COLO829 (cell line): Measurements from ENCODE around the gene MIS18A.

Experiments used
- DNase-seq: peaks from one replicate; pipeline ENCODE4 v3.0.0; 2012; ENCODE audit warnings: low spot score

The MIS18A gene

GRCh38 chr21:32253215-32253641 is 25.6 kb downstream of the MIS18A start:
- DNase-seq = no peak

GRCh38 chr21:32252136-32252535 is 26.7 kb downstream of the MIS18A start:
- no peak for DNase-seq

- DNase-seq = no peak
Observed at GRCh38 chr21:32249511-32250280, 29.2 kb downstream of the MIS18A start.

GRCh38 chr21:32248571-32249461 is 30.0 kb downstream of the MIS18A start:
- DNase-seq = peak; percentile 28

GRCh38 chr21:32246571-32247140 is 32.2 kb downstream of the MIS18A start:
- DNase-seq = no peak

GRCh38 chr21:32245971-32246370 is 32.9 kb downstream of the MIS18A start:
- DNase-seq = no peak

- no peak for DNase-seq
Observed at GRCh38 chr21:32240851-32241687, 37.8 kb downstream of the MIS18A start.

- no peak for DNase-seq
Observed at GRCh38 chr21:32239551-32239950, 39.3 kb downstream of the MIS18A start.

- no peak for DNase-seq
Observed at GRCh38 chr21:32238063-32238462, 40.8 kb downstream of the MIS18A start.

- DNase-seq = no peak
Observed at GRCh38 chr21:32237021-32237420, 41.8 kb downstream of the MIS18A start.

- DNase-seq = no peak
Observed at GRCh38 chr21:32233722-32234301, 45.0 kb downstream of the MIS18A start.

GRCh38 chr21:32233055-32233546 is 45.7 kb downstream of the MIS18A start:
- DNase-seq = no peak

GRCh38 chr21:32226444-32226843 is 52.4 kb downstream of the MIS18A start:
- no peak for DNase-seq
